ENCODE results near the gene TOM1L1. TPM values are rescaled to one million over a fixed set of nuclear protein-coding genes. Genes with fewer than 3 reads are reported as not detected.
"Not testable (repeated sequence)": the region's sequence is repeated elsewhere in the genome, so short reads cannot be mapped to it uniquely, and the experiment has no call there.

TOM1L1 gene
- total RNA-seq, 1 experiment from 2014 or later: 55.4 TPM

DNA sequence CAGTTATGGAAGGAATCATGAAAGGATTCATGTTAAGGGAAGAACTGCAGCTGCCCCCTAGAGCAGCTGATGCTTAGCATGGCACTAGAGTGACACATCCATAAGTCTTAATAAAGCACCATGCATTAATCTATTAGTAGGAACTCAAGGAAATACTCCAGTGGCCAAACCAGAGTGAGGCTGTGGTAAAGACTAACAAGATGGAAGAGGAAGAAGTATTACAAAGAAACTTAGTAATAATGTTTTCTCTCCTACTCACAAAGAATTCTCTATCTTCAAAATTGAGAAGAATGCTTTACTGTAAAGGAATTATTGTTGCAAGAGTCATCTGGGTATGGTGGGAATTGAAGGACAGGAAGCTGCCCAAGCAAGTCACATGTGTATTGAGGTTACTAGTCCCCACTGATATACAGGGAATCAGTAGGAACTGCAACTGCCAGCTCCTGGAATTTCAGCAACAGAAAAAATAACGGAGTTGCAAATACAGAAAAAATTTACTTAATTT is 29.9 kb upstream of the TOM1L1 start:
- no peak overlapping the region for H3K27ac ChIP-seq (ENCODE audit: low read depth, low read length, poor library complexity, severe bottlenecking)
- no peaks in the 10 kb centered on the region for H3K27me3 ChIP-seq (replicated peaks; ENCODE audit: insufficient read depth, low read depth, low read length, poor library complexity)
- H3K9me3 ChIP-seq (ENCODE audit: low read depth, low read length, poor library complexity, severe bottlenecking): no peaks in the 10 kb centered on the region
- DNase-seq (ENCODE audit: low spot score): no peak
- no peak for TF ChIP-seq EZH2 (IDR thresholded peaks at IDR 0.05; ENCODE audit: borderline replicate concordance, low read depth, low read length, poor library complexity, severe bottlenecking)
- TF ChIP-seq, protein P1, sequence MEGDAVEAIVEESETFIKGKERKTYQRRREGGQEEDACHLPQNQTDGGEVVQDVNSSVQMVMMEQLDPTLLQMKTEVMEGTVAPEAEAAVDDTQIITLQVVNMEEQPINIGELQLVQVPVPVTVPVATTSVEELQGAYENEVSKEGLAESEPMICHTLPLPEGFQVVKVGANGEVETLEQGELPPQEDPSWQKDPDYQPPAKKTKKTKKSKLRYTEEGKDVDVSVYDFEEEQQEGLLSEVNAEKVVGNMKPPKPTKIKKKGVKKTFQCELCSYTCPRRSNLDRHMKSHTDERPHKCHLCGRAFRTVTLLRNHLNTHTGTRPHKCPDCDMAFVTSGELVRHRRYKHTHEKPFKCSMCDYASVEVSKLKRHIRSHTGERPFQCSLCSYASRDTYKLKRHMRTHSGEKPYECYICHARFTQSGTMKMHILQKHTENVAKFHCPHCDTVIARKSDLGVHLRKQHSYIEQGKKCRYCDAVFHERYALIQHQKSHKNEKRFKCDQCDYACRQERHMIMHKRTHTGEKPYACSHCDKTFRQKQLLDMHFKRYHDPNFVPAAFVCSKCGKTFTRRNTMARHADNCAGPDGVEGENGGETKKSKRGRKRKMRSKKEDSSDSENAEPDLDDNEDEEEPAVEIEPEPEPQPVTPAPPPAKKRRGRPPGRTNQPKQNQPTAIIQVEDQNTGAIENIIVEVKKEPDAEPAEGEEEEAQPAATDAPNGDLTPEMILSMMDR (conservative IDR thresholded peaks at IDR 0.05; ENCODE audit: low read depth, low read length): no peak
- ChIA-PET CTCF (no interaction called here), POLR2A (ENCODE audit: low non-redundant PET) (no interaction called here)
- no peaks in the 10 kb centered on the region for H3K36me3 ChIP-seq (ENCODE audit: insufficient read depth, low read length, poor library complexity, severe bottlenecking)
- BruUV-seq (replicated peaks): no TSS peak
- H3K4me1 ChIP-seq (ENCODE audit: insufficient read depth, low read length, poor library complexity, severe bottlenecking): no peaks in the 10 kb centered on the region
- intact Hi-C loops (cut with micrococcal nuclease; ENCODE audit: unreplicated experiment): no loop called here
- no peak overlapping the region for H3K4me3 ChIP-seq (ENCODE audit: low read depth, low read length, poor library complexity, severe bottlenecking)

DNA sequence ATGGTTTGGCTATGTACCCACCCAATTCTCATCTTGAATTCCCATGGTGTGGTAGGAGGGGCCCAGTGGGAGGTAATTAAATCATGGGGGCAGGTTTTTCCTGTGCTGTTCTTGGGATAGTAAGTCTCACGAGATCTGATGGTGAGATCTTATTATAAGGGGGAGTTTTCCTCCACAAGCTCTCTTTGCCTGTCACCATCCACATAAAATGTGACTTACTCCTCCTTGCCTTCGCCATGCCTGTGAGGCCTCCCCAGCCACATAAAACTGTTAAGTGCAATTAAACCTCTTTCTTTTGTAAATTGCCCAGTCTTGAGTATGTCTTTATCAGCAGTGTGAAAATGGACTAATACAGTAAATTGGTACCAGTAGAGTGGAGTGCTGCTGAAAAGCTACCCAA is 24.7 kb upstream of the TOM1L1 start:
- H3K9me3 ChIP-seq (ENCODE audit: low read depth, low read length, poor library complexity, severe bottlenecking); H3K27me3 ChIP-seq (replicated peaks; ENCODE audit: insufficient read depth, low read depth, low read length, poor library complexity); H3K4me3 ChIP-seq (ENCODE audit: low read depth, low read length, poor library complexity, severe bottlenecking); intact Hi-C loops (cut with micrococcal nuclease; ENCODE audit: unreplicated experiment); H3K27ac ChIP-seq (ENCODE audit: low read depth, low read length, poor library complexity, severe bottlenecking); BruUV-seq (replicated peaks); H3K36me3 ChIP-seq (ENCODE audit: insufficient read depth, low read length, poor library complexity, severe bottlenecking); H3K4me1 ChIP-seq (ENCODE audit: insufficient read depth, low read length, poor library complexity, severe bottlenecking); CTCF ChIA-PET; POLR2A ChIA-PET (ENCODE audit: low non-redundant PET): not testable (repeated sequence)
- peak; percentile 19 for DNase-seq (ENCODE audit: low spot score)

DNA sequence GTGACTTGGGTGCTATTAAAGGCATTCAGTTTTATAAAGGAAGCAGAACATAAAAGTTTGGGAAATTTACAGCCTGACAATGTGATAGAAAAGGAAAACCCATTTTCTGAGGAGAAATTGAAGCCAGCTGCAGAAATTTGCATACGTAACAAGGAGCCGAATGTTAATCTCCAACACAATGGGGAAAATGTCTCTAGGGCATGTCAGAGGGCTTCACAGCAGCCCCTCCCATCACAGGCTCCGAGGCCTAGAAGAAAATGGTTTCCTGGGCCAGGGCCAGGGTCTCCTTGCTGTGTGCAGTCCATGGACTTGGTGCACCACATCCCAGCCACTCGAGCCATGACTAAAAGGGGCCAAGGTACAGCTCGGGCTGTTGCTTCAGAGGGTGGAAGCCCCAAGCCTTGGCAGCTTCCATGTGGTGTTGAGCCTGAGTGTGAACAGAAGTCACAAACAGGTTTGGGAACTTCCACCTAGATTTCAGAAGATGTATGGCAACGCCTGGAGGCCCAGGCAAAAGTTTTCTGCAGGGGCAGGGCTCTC is 23.9 kb upstream of the TOM1L1 start:
- BruUV-seq (replicated peaks): no TSS peak
- intact Hi-C loops (cut with micrococcal nuclease; ENCODE audit: unreplicated experiment): no loop called here
- Histone ChIP-seq H3K9me3 (ENCODE audit: low read depth, low read length, poor library complexity, severe bottlenecking) (no peaks in the 10 kb centered on the region), H3K4me3 (ENCODE audit: low read depth, low read length, poor library complexity, severe bottlenecking) (no peak overlapping the region), H3K27ac (ENCODE audit: low read depth, low read length, poor library complexity, severe bottlenecking) (no peak overlapping the region), H3K36me3 (ENCODE audit: insufficient read depth, low read length, poor library complexity, severe bottlenecking) (no peaks in the 10 kb centered on the region), H3K4me1 (ENCODE audit: insufficient read depth, low read length, poor library complexity, severe bottlenecking) (no peaks in the 10 kb centered on the region), H3K27me3 (replicated peaks; ENCODE audit: insufficient read depth, low read depth, low read length, poor library complexity) (no peaks in the 10 kb centered on the region)
- DNase-seq (ENCODE audit: low spot score): peak; percentile 49
- no peak for TF ChIP-seq EZH2 (IDR thresholded peaks at IDR 0.05; ENCODE audit: borderline replicate concordance, low read depth, low read length, poor library complexity, severe bottlenecking)
- TF ChIP-seq, protein P1 (conservative IDR thresholded peaks at IDR 0.05; ENCODE audit: low read depth, low read length): no peak
- ChIA-PET CTCF (no interaction called here), POLR2A (ENCODE audit: low non-redundant PET) (no interaction called here)

DNA sequence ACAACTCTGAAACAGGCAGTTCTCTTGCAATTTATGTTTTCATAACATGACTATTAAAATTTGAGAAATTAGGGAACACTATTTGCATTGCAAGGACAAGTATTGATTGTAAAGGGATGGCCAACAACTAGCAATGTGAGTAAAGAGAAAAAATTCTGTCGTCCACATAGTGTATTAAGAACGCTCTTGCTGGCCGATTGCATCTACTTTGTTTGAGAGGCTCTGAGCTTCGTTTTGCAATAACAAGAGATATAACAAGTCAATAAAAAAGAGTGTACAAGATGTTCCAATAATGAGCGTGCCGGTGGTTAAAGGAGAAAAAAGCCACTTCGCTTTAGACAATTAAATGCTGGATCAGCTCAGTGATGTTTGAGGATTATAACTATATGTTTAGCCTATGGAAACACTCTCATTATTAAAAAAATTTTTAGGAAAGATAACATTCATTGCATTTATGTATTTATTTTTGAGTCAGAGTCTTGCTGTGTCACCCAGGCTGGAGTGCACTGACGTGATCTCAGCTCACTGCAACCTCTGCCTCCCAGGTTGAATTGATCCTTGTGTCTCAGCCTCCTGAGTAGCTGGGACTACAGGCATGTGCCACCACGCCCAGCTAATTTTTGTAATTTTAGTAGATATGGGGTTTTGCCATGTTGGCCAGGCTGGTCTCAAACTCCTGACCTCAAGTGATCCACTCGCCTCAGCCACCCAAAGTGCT is 19.2 kb upstream of the TOM1L1 start:
- no TSS peak for BruUV-seq (replicated peaks)
- Histone ChIP-seq H3K36me3 (ENCODE audit: insufficient read depth, low read length, poor library complexity, severe bottlenecking) (no peaks in the 10 kb centered on the region), H3K4me1 (ENCODE audit: insufficient read depth, low read length, poor library complexity, severe bottlenecking) (no peaks in the 10 kb centered on the region), H3K9me3 (ENCODE audit: low read depth, low read length, poor library complexity, severe bottlenecking) (no peaks in the 10 kb centered on the region), H3K27me3 (replicated peaks; ENCODE audit: insufficient read depth, low read depth, low read length, poor library complexity) (no peaks in the 10 kb centered on the region), H3K4me3 (ENCODE audit: low read depth, low read length, poor library complexity, severe bottlenecking) (no peak overlapping the region), H3K27ac (ENCODE audit: low read depth, low read length, poor library complexity, severe bottlenecking) (no peak overlapping the region)
- TF ChIP-seq, protein P1 (conservative IDR thresholded peaks at IDR 0.05; ENCODE audit: low read depth, low read length): no peak
- no peak for TF ChIP-seq EZH2 (IDR thresholded peaks at IDR 0.05; ENCODE audit: borderline replicate concordance, low read depth, low read length, poor library complexity, severe bottlenecking)
- CTCF ChIA-PET: no interaction called here
- POLR2A ChIA-PET (ENCODE audit: low non-redundant PET): no interaction called here
- DNase-seq (ENCODE audit: low spot score): no peak
- intact Hi-C loops (cut with micrococcal nuclease; ENCODE audit: unreplicated experiment): no loop called here

All from A673 (cell line).